Neural cell (in vitro differentiated cells): Measurements from ENCODE around the gene STK31. TPM values are rescaled to one million over a fixed set of nuclear protein-coding genes. Genes with fewer than 3 reads are reported as not detected.

Experiments used
- H2AFZ ChIP-seq: fragments of 200-600, 300-800 bp; sonication (generic), shearing (Covaris generic); 2 replicates; pipeline ENCODE4 v1.6.0; 2014; ENCODE audit warnings: low read depth, mild to moderate bottlenecking, antibody characterized with exemption, low read length, moderate library complexity
- H3F3A ChIP-seq: fragments of 200-600 bp; shearing (Covaris generic); 2 replicates; pipeline ENCODE4 v1.6.1; 2016; ENCODE audit warnings: mild to moderate bottlenecking, moderate library complexity, mixed read lengths, antibody characterized with exemption, low read length; ENCODE audit not compliant: insufficient read depth, poor library complexity, severe bottlenecking
- H3K27ac ChIP-seq: fragments of 200-600, 300-800 bp; sonication (generic), shearing (Covaris generic); 2 replicates; pipeline ENCODE4 v1.5.1; 2014; ENCODE audit warnings: mild to moderate bottlenecking, low read length, moderate library complexity
- H3K27me3 ChIP-seq: fragments of 300-800, 200-600 bp; sonication (generic), shearing (Covaris generic); 2 replicates; pipeline ENCODE4 v1.6.0; 2014; ENCODE audit warnings: mild to moderate bottlenecking, low read depth, low read length, moderate library complexity; ENCODE audit not compliant: insufficient read depth
- H3K36me3 ChIP-seq: fragments of 300-800, 200-600 bp; sonication (generic), shearing (Covaris generic); 2 replicates; pipeline ENCODE4 v1.5.1; 2014; ENCODE audit warnings: mild to moderate bottlenecking, antibody characterized with exemption, low read length, moderate library complexity; ENCODE audit not compliant: insufficient read depth
- H3K4me2 ChIP-seq: fragments of 300-800, 200-600 bp; sonication (generic), shearing (Covaris generic); 2 replicates; pipeline ENCODE4 v1.6.0; 2014; ENCODE audit warnings: mild to moderate bottlenecking, low read length
- H3K4me3 ChIP-seq: fragments of 300-800, 200-600 bp; sonication (generic), shearing (Covaris generic); 2 replicates; pipeline ENCODE4 v1.5.1; 2014; ENCODE audit warnings: mild to moderate bottlenecking, low read length, moderate library complexity
- H3K79me2 ChIP-seq: fragments of 200-600 bp; shearing (Covaris generic); replicated peaks from 2 replicates; pipeline ENCODE4 v1.6.0; 2014; ENCODE audit warnings: mild to moderate bottlenecking, low read length, moderate library complexity; ENCODE audit not compliant: insufficient read depth
- H3K9ac ChIP-seq: fragments of 300-800, 200-600 bp; sonication (generic), shearing (Covaris generic); 2 replicates; pipeline ENCODE4 v1.6.1; 2016; ENCODE audit warnings: mild to moderate bottlenecking, low read length, mixed read lengths
- H3K9me2 ChIP-seq: fragments of 200-600 bp; shearing (Covaris generic); 2 replicates; pipeline ENCODE4 v1.6.1; 2016; ENCODE audit warnings: mild to moderate bottlenecking, low read length, mixed read lengths; ENCODE audit not compliant: insufficient read depth
- H3K9me3 ChIP-seq: fragments of 200-600, 300-800 bp; sonication (generic), shearing (Covaris generic); 2 replicates; pipeline ENCODE4 v1.6.1; 2016; ENCODE audit warnings: mild to moderate bottlenecking, mixed run types, low read length, moderate library complexity, mixed read lengths
- H4K20me1 ChIP-seq: fragments of 200-600 bp; shearing (Covaris generic); 2 replicates; pipeline ENCODE4 v1.6.1; 2016; ENCODE audit warnings: mild to moderate bottlenecking, mixed run types; ENCODE audit not compliant: insufficient read depth
- EP300 ChIP-seq: fragments of 450-650 bp; conservative IDR thresholded peaks from 2 replicates; pipeline ENCODE4 v1.6.1; 2014; ENCODE audit warnings: antibody characterized with exemption, mild to moderate bottlenecking, moderate library complexity; ENCODE audit not compliant: poor library complexity, severe bottlenecking
- EZH2 ChIP-seq: fragments of 200-600, 300-800 bp; shearing (Covaris generic), sonication (generic); IDR thresholded peaks from 2 replicates; pipeline ENCODE4 v1.6.1; 2014; ENCODE audit warnings: antibody characterized with exemption, low read length, borderline replicate concordance, mild to moderate bottlenecking; ENCODE audit not compliant: insufficient read depth, poor library complexity, severe bottlenecking
- MXI1 ChIP-seq: fragments of 450-650 bp; conservative IDR thresholded peaks from 2 replicates; pipeline ENCODE4 v1.6.1; 2014; ENCODE audit warnings: antibody characterized with exemption, mild to moderate bottlenecking; ENCODE audit not compliant: poor library complexity, severe bottlenecking
- POLR2AphosphoS5 ChIP-seq: IDR thresholded peaks from 2 replicates; pipeline ENCODE4 v1.6.1; 2012
- RAD21 ChIP-seq: fragments of 450-650 bp; conservative IDR thresholded peaks from 2 replicates; pipeline ENCODE4 v1.6.1; 2014; ENCODE audit warnings: antibody characterized with exemption, mild to moderate bottlenecking, moderate library complexity
- REST ChIP-seq: IDR thresholded peaks from 2 replicates; pipeline ENCODE4 v1.6.1; 2012; ENCODE audit warnings: borderline replicate concordance
- SMC3 ChIP-seq: fragments of 450-650 bp; conservative IDR thresholded peaks from 2 replicates; pipeline ENCODE4 v1.6.1; 2014; ENCODE audit warnings: antibody characterized with exemption, mild to moderate bottlenecking, moderate library complexity; ENCODE audit not compliant: poor library complexity
- TAF1 ChIP-seq: IDR thresholded peaks from 2 replicates; pipeline ENCODE4 v1.6.1; 2012; ENCODE audit warnings: low read depth
- polyA plus RNA-seq: library from polyadenylated mRNA; depleted of rRNA; stranded (reverse); fragments of >200 nt; gene quantifications from 2 replicates; pipeline ENCODE4 v1.2.3, GENCODE V29; 2014
- TF ChIP-seq, protein P1 (sequence below): fragments of 450-650 bp; IDR thresholded peaks from 2 replicates; pipeline ENCODE4 v1.5.1; 2014; ENCODE audit warnings: antibody characterized with exemption, mild to moderate bottlenecking, moderate library complexity; ENCODE audit not compliant: poor library complexity, severe bottlenecking

Gene STK31
- polyA plus RNA-seq, 1 donor from 2014 or later = 0.76 TPM

- Histone ChIP-seq H3K36me3 (no peaks in the 10 kb centered on the region), H2AFZ (no peak overlapping the region), H3K9me3 (no peaks in the 10 kb centered on the region)
These were observed 73.1 kb downstream of the STK31 start for GRCh38 chr7:23783115-23783514.

DNA sequence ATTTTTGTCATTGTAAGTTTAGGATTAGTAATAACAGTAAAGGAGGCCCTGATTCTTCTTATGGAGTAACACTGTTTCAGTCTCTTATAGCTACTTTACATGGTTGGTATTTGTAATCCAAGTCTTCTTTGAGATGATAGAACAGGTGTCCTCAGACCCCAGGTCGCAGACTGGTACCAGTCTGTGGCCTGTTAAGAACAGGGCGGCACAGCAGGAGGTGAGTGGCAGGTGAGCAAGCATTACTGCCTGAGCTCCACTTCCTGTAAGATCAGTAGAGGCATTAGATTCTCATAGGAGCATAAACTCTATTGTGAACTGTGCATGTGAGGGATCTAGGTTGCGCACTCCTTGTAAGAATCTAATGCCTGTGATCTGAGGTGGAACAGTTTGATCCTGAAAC, 77.3 kb downstream of the STK31 start:
- TF ChIP-seq POLR2AphosphoS5 (no peak), EP300 (no peak), REST (no peak), TAF1 (no peak), EZH2 (no peak), SMC3 (no peak), RAD21 (no peak), MXI1 (no peak)
- TF ChIP-seq, protein P1, sequence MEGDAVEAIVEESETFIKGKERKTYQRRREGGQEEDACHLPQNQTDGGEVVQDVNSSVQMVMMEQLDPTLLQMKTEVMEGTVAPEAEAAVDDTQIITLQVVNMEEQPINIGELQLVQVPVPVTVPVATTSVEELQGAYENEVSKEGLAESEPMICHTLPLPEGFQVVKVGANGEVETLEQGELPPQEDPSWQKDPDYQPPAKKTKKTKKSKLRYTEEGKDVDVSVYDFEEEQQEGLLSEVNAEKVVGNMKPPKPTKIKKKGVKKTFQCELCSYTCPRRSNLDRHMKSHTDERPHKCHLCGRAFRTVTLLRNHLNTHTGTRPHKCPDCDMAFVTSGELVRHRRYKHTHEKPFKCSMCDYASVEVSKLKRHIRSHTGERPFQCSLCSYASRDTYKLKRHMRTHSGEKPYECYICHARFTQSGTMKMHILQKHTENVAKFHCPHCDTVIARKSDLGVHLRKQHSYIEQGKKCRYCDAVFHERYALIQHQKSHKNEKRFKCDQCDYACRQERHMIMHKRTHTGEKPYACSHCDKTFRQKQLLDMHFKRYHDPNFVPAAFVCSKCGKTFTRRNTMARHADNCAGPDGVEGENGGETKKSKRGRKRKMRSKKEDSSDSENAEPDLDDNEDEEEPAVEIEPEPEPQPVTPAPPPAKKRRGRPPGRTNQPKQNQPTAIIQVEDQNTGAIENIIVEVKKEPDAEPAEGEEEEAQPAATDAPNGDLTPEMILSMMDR = no peak

More at GRCh38 chr7:23783115-23783514, 73.1 kb downstream of the STK31 start:
- no peak overlapping the region for H3K4me2 ChIP-seq
- no peaks in the 10 kb centered on the region for H3K79me2 ChIP-seq
- H3K9ac ChIP-seq = no peak overlapping the region
- H3K27ac ChIP-seq = no peak overlapping the region
- no peak overlapping the region for H3K4me3 ChIP-seq
- TF ChIP-seq TAF1 = no peak
- TF ChIP-seq, protein P1 = no peak
- TF ChIP-seq SMC3 = no peak
- TF ChIP-seq EZH2 = no peak
- TF ChIP-seq EP300 = no peak
- no peak for TF ChIP-seq POLR2AphosphoS5
- no peak for TF ChIP-seq RAD21
- no peaks in the 10 kb centered on the region for H3F3A ChIP-seq
- no peaks in the 10 kb centered on the region for H3K27me3 ChIP-seq
- H3K9me2 ChIP-seq = no peaks in the 10 kb centered on the region
- no peaks in the 10 kb centered on the region for H4K20me1 ChIP-seq

More for the DNA sequence above, 77.3 kb downstream of the STK31 start:
- Histone ChIP-seq H4K20me1 (no peaks in the 10 kb centered on the region), H3F3A (no peaks in the 10 kb centered on the region), H3K27me3 (no peaks in the 10 kb centered on the region), H3K9me3 (no peaks in the 10 kb centered on the region), H3K9ac (no peak overlapping the region), H3K4me2 (no peak overlapping the region), H3K4me3 (no peak overlapping the region), H3K36me3 (no peaks in the 10 kb centered on the region), H2AFZ (no peak overlapping the region), H3K27ac (no peak overlapping the region), H3K9me2 (no peaks in the 10 kb centered on the region), H3K79me2 (no peaks in the 10 kb centered on the region)
